HG03060 (cell line): ENCODE results near the gene ATP7B.

Experiments used
- ATAC-seq: cut with Tn5 transposase; IDR thresholded peaks from one replicate; pipeline ENCODE4 v1.9.1; 2021; ENCODE audit warnings: low read depth, moderate number of reproducible peaks; ENCODE audit not compliant: unreplicated experiment

ATP7B gene

GRCh38 chr13:51953347-51954195, 57.7 kb downstream of the ATP7B start:
- no peak for ATAC-seq

GRCh38 chr13:51950722-51951121, 60.5 kb downstream of the ATP7B start:
- ATAC-seq = no peak

GRCh38 chr13:51946163-51946669, 65.0 kb downstream of the ATP7B start:
- no peak for ATAC-seq

- no peak for ATAC-seq
Measured at GRCh38 chr13:51945149-51945548, 66.1 kb downstream of the ATP7B start.

GRCh38 chr13:51944428-51944827, 66.8 kb downstream of the ATP7B start:
- no peak for ATAC-seq

- no peak for ATAC-seq
Measured at GRCh38 chr13:51943721-51944120, 67.5 kb downstream of the ATP7B start.

GRCh38 chr13:51942189-51942588, 69.1 kb downstream of the ATP7B start:
- ATAC-seq = no peak

GRCh38 chr13:51938454-51938853, 72.8 kb downstream of the ATP7B start:
- no peak for ATAC-seq

- no peak for ATAC-seq
Measured at GRCh38 chr13:51937320-51938290, 73.6 kb downstream of the ATP7B start.

GRCh38 chr13:51935326-51936171, 75.7 kb downstream of the ATP7B start:
- no peak for ATAC-seq

- no peak for ATAC-seq
Measured at GRCh38 chr13:51934461-51935087, 76.7 kb downstream of the ATP7B start.

- no peak for ATAC-seq
Measured at GRCh38 chr13:51933466-51934058, 77.7 kb downstream of the ATP7B start.

GRCh38 chr13:51932231-51932630, 79.0 kb downstream of the ATP7B start:
- no peak for ATAC-seq

- no peak for ATAC-seq
Measured at GRCh38 chr13:51931606-51932005, 79.6 kb downstream of the ATP7B start.

GRCh38 chr13:51929699-51930098, 81.6 kb downstream of the ATP7B start:
- ATAC-seq = no peak

- no peak for ATAC-seq
Measured at GRCh38 chr13:51928231-51928630, 83.0 kb downstream of the ATP7B start.

GRCh38 chr13:51927129-51927528, 84.1 kb downstream of the ATP7B start:
- ATAC-seq = no peak

GRCh38 chr13:51926528-51926885, 84.7 kb downstream of the ATP7B start:
- no peak for ATAC-seq

GRCh38 chr13:51925865-51926527, 85.3 kb downstream of the ATP7B start:
- ATAC-seq = no peak
